MG63 (cell line): ENCODE results near the gene GPR78. TPM values are rescaled to one million over a fixed set of nuclear protein-coding genes. Genes with fewer than 3 reads are reported as not detected.
"Not testable (repeated sequence)": the region's sequence is repeated elsewhere in the genome, so short reads cannot be mapped to it uniquely, and the experiment has no call there.

ENCODE experiments used
- DNase-seq: peaks from one replicate; pipeline ENCODE4 v3.0.0-alpha.2; 2020
- H3K27me3 ChIP-seq: fragments of 250-450 bp; sonication (Bioruptor Pico); 2 replicates; pipeline ENCODE4 v1.5.1; 2020; ENCODE audit warnings: mild to moderate bottlenecking, moderate library complexity
- H3K36me3 ChIP-seq: fragments of 250-450 bp; sonication (Bioruptor Pico); 2 replicates; pipeline ENCODE4 v1.5.1; 2020; ENCODE audit warnings: mild to moderate bottlenecking, moderate library complexity
- H3K4me3 ChIP-seq: fragments of 250-450 bp; sonication (Bioruptor Pico); 2 replicates; pipeline ENCODE4 v1.5.1; 2020; ENCODE audit warnings: mild to moderate bottlenecking, moderate library complexity
- H3K9me3 ChIP-seq: fragments of 250-450 bp; sonication (Bioruptor Pico); 2 replicates; pipeline ENCODE4 v1.5.1; 2020; ENCODE audit warnings: mild to moderate bottlenecking, moderate library complexity
- total RNA-seq: library from RNA; depleted of rRNA; stranded (reverse); fragments of >200 nt; shearing (Covaris generic); gene quantifications from 2 replicates; pipeline ENCODE4 v1.2.3, GENCODE V29; 2014; ENCODE audit warnings: low replicate concordance

Gene GPR78
- total RNA-seq, 1 experiment from 2014 or later: 0.33 TPM

- Histone ChIP-seq H3K4me3 (no peak overlapping the region), H3K9me3 (no peaks in the 10 kb centered on the region), H3K36me3 (no peaks in the 10 kb centered on the region), H3K27me3 (no peaks in the 10 kb centered on the region)
- DNase-seq: no peak
Measured at GRCh38 chr4:8556341-8557150, 23.6 kb upstream of the GPR78 start.

GRCh38 chr4:8557151-8558076, 22.8 kb upstream of the GPR78 start:
- DNase-seq: no peak
- Histone ChIP-seq H3K9me3 (no peaks in the 10 kb centered on the region), H3K4me3 (no peak overlapping the region), H3K27me3 (no peaks in the 10 kb centered on the region), H3K36me3 (no peaks in the 10 kb centered on the region)

GRCh38 chr4:8558080-8558960, 21.9 kb upstream of the GPR78 start:
- Histone ChIP-seq H3K27me3 (no peaks in the 10 kb centered on the region), H3K4me3 (no peak overlapping the region), H3K9me3 (no peaks in the 10 kb centered on the region), H3K36me3 (no peaks in the 10 kb centered on the region)
- peak; percentile 91 for DNase-seq

- H3K36me3 ChIP-seq: no peaks in the 10 kb centered on the region
- no peak overlapping the region for H3K4me3 ChIP-seq
- H3K9me3 ChIP-seq: no peaks in the 10 kb centered on the region
- H3K27me3 ChIP-seq: no peaks in the 10 kb centered on the region
- no peak for DNase-seq
Measured at GRCh38 chr4:8559011-8559410, 21.2 kb upstream of the GPR78 start.

GRCh38 chr4:8559524-8560264, 20.5 kb upstream of the GPR78 start:
- Histone ChIP-seq H3K4me3 (no peak overlapping the region), H3K27me3 (no peaks in the 10 kb centered on the region), H3K9me3 (no peaks in the 10 kb centered on the region), H3K36me3 (no peaks in the 10 kb centered on the region)
- DNase-seq: no peak

GRCh38 chr4:8560265-8561047, 19.7 kb upstream of the GPR78 start:
- Histone ChIP-seq H3K36me3 (no peaks in the 10 kb centered on the region), H3K9me3 (no peaks in the 10 kb centered on the region), H3K4me3 (no peak overlapping the region), H3K27me3 (no peaks in the 10 kb centered on the region)
- DNase-seq: peak; percentile 25

- Histone ChIP-seq H3K4me3 (no peak overlapping the region), H3K9me3 (no peaks in the 10 kb centered on the region), H3K36me3 (no peaks in the 10 kb centered on the region), H3K27me3 (no peaks in the 10 kb centered on the region)
- DNase-seq: no peak
Measured at GRCh38 chr4:8564595-8564994, 15.6 kb upstream of the GPR78 start.

GRCh38 chr4:8568068-8568668, 12.0 kb upstream of the GPR78 start:
- H3K4me3 ChIP-seq: no peak overlapping the region
- no peak for DNase-seq
- no peaks in the 10 kb centered on the region for H3K27me3 ChIP-seq
- H3K9me3 ChIP-seq: no peaks in the 10 kb centered on the region
- H3K36me3 ChIP-seq: no peaks in the 10 kb centered on the region

- Histone ChIP-seq H3K27me3 (no peaks in the 10 kb centered on the region), H3K4me3 (no peak overlapping the region), H3K36me3 (no peaks in the 10 kb centered on the region), H3K9me3 (no peaks in the 10 kb centered on the region)
- no peak for DNase-seq
Measured at GRCh38 chr4:8570201-8570600, 10.0 kb upstream of the GPR78 start.

GRCh38 chr4:8571702-8572685, 8.2 kb upstream of the GPR78 start:
- no peak for DNase-seq
- Histone ChIP-seq H3K4me3 (no peak overlapping the region), H3K9me3 (no peaks in the 10 kb centered on the region), H3K36me3 (no peaks in the 10 kb centered on the region), H3K27me3 (no peaks in the 10 kb centered on the region)

- no peak overlapping the region for H3K4me3 ChIP-seq
- H3K27me3 ChIP-seq: no peaks in the 10 kb centered on the region
- H3K9me3 ChIP-seq: no peaks in the 10 kb centered on the region
- H3K36me3 ChIP-seq: no peaks in the 10 kb centered on the region
- no peak for DNase-seq
Measured at GRCh38 chr4:8573266-8573665, 6.9 kb upstream of the GPR78 start.

GRCh38 chr4:8574796-8575370, 5.3 kb upstream of the GPR78 start:
- Histone ChIP-seq H3K36me3 (no peaks in the 10 kb centered on the region), H3K27me3 (no peaks in the 10 kb centered on the region), H3K9me3 (no peaks in the 10 kb centered on the region), H3K4me3 (no peak overlapping the region)
- DNase-seq: no peak

GRCh38 chr4:8575457-8575856, 4.7 kb upstream of the GPR78 start:
- DNase-seq: no peak
- Histone ChIP-seq H3K4me3 (no peak overlapping the region), H3K36me3 (no peaks in the 10 kb centered on the region), H3K27me3 (no peaks in the 10 kb centered on the region), H3K9me3 (no peaks in the 10 kb centered on the region)

- DNase-seq, H3K27me3 ChIP-seq, H3K4me3 ChIP-seq, H3K36me3 ChIP-seq, H3K9me3 ChIP-seq: not testable (repeated sequence)
Measured at GRCh38 chr4:8576591-8576990, 3.6 kb upstream of the GPR78 start.
